Measurements from ENCODE around the gene DENND2A.
"Not testable (repeated sequence)": the region's sequence is repeated elsewhere in the genome, so short reads cannot be mapped to it uniquely, and the experiment has no call there.

Gene DENND2A

DNA sequence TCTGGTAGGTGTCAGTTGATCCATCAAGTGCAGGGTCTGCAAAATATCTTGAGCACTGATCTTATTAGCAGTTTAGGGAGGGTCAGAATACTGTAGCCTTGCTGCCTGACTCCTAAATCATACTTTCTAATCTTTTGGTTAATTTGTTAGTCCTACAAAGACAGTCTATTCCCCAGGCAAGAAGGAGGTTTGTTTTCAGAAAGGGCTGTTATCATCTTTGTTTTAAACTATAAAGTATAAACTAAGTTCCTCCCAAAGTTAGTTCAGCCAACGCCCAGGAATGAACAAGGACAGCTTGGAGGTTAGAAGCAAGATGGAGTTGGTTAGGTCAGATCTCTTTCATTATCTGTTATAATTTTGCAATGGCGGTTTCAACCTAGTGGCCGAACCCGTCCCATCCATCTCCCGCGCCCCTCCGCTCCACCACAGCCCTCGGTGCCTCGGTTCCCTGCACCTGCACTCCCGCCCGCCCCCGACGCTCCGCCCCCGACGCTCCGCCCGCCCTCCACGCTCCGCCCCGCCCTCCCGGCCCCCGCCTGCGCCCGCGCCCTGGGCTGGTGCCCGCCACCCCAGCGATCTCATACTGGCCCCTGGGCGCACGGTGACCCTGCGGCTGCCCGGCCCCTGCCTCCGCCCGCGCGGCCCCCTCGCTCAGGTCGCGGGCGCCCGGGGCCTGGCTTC lies 31.9 kb upstream of the DENND2A start, which contains the start of gene ADCK2:
ADCK2 (plus strand) TSS at position 564 of the 681 bp plus-strand sequence. CDS start 386 bp downstream, outside the sequence.
- Histone ChIP-seq H3K27ac (replicated peaks) (0 out of 2 replicates have a peak within 1 kb of the TSS, but pooled peaks have one; percentile 16), H3K4me3 (replicated peaks; ENCODE audit: insufficient read depth, low read length) (peak within 1 kb of the TSS; percentile 51), H3K27me3 (ENCODE audit: insufficient read depth, poor library complexity, severe bottlenecking) (no peaks in the 10 kb centered on the region)
- DNase-seq (ENCODE audit: low read depth in 1 of 2, low spot score in 1 of 2) = peak in 1 of 2 experiments; percentile 24
- no peak for TF ChIP-seq SPI1 (IDR thresholded peaks at IDR 0.05; ENCODE audit: borderline replicate concordance, low read depth)
- TF ChIP-seq, protein P1, sequence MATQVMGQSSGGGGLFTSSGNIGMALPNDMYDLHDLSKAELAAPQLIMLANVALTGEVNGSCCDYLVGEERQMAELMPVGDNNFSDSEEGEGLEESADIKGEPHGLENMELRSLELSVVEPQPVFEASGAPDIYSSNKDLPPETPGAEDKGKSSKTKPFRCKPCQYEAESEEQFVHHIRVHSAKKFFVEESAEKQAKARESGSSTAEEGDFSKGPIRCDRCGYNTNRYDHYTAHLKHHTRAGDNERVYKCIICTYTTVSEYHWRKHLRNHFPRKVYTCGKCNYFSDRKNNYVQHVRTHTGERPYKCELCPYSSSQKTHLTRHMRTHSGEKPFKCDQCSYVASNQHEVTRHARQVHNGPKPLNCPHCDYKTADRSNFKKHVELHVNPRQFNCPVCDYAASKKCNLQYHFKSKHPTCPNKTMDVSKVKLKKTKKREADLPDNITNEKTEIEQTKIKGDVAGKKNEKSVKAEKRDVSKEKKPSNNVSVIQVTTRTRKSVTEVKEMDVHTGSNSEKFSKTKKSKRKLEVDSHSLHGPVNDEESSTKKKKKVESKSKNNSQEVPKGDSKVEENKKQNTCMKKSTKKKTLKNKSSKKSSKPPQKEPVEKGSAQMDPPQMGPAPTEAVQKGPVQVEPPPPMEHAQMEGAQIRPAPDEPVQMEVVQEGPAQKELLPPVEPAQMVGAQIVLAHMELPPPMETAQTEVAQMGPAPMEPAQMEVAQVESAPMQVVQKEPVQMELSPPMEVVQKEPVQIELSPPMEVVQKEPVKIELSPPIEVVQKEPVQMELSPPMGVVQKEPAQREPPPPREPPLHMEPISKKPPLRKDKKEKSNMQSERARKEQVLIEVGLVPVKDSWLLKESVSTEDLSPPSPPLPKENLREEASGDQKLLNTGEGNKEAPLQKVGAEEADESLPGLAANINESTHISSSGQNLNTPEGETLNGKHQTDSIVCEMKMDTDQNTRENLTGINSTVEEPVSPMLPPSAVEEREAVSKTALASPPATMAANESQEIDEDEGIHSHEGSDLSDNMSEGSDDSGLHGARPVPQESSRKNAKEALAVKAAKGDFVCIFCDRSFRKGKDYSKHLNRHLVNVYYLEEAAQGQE (IDR thresholded peaks at IDR 0.05; ENCODE audit: insufficient replicate concordance, low read depth) = no peak
- no peak for TF ChIP-seq POLR2AphosphoS5 (IDR thresholded peaks at IDR 0.05; ENCODE audit: low read depth)
- TF ChIP-seq GABPA (IDR thresholded peaks at IDR 0.05; ENCODE audit: low read depth) = no peak
- TF ChIP-seq, protein P2, sequence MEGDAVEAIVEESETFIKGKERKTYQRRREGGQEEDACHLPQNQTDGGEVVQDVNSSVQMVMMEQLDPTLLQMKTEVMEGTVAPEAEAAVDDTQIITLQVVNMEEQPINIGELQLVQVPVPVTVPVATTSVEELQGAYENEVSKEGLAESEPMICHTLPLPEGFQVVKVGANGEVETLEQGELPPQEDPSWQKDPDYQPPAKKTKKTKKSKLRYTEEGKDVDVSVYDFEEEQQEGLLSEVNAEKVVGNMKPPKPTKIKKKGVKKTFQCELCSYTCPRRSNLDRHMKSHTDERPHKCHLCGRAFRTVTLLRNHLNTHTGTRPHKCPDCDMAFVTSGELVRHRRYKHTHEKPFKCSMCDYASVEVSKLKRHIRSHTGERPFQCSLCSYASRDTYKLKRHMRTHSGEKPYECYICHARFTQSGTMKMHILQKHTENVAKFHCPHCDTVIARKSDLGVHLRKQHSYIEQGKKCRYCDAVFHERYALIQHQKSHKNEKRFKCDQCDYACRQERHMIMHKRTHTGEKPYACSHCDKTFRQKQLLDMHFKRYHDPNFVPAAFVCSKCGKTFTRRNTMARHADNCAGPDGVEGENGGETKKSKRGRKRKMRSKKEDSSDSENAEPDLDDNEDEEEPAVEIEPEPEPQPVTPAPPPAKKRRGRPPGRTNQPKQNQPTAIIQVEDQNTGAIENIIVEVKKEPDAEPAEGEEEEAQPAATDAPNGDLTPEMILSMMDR (IDR thresholded peaks at IDR 0.05; ENCODE audit: insufficient read depth, low read length) = no peak

DNA sequence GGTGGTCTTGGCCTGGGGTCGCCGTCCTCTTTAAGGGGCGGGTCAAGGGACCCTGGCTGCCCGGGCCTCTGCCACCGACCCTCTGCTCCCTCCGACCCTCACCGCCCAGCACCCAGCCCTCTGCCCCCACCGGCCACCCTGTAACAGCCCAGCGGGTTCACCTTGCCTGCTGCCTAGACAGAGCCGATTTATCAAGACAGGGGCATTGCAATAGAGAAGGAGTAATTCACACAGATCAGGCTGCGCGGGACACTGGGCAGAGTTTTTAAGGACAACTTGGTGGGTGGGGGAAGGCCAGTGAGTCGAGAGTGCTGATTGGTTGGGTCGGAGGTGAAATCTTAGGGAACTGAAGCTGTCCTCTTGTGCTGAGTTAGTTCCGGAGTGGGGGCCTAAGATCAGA lies 31.4 kb upstream of the DENND2A start:
- H3K27me3 ChIP-seq (ENCODE audit: insufficient read depth, poor library complexity, severe bottlenecking) = no peaks in the 10 kb centered on the region
- DNase-seq (ENCODE audit: low read depth in 1 of 2, low spot score in 1 of 2) = no peak
- no peak overlapping the region for H3K4me3 ChIP-seq (replicated peaks; ENCODE audit: insufficient read depth, low read length)
- TF ChIP-seq GABPA (IDR thresholded peaks at IDR 0.05; ENCODE audit: low read depth) = no peak
- TF ChIP-seq, protein P1 (IDR thresholded peaks at IDR 0.05; ENCODE audit: insufficient replicate concordance, low read depth) = no peak
- TF ChIP-seq, protein P2 (IDR thresholded peaks at IDR 0.05; ENCODE audit: insufficient read depth, low read length) = no peak
- no peak for TF ChIP-seq POLR2AphosphoS5 (IDR thresholded peaks at IDR 0.05; ENCODE audit: low read depth)
- TF ChIP-seq SPI1 (IDR thresholded peaks at IDR 0.05; ENCODE audit: borderline replicate concordance, low read depth) = no peak
- no peak overlapping the region for H3K27ac ChIP-seq (replicated peaks)

DNA sequence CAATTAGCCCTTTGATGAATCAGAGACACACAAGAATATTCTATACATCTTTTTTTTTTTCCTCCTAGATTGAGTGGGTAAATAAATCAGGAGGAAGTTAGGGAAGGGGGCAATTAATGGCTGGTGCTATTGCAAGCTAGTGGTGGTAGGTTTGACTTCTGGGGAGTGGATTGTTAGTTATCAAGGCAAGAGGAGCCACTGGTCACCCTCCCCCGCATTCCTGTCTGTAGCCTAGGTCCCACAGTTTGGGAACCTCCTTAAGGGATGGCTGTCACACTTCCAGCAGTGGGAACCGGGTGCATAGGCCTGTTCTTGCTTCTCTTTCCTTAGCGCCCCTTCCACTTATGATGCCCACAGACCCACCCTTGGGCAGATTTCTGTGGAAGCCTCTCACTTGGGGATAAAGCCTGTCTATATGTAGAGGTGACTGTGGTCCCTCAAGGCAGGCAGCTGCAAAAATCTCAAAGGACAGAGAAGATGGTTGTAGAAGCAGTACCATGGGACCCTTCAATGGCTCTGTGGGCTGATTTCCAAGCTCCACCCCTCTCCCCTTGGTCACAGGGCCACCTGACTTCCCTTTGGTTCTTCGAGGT lies 29.8 kb upstream of the DENND2A start:
- TF ChIP-seq SPI1 (IDR thresholded peaks at IDR 0.05; ENCODE audit: borderline replicate concordance, low read depth) = no peak
- TF ChIP-seq, protein P2 (IDR thresholded peaks at IDR 0.05; ENCODE audit: insufficient read depth, low read length) = no peak
- no peak for TF ChIP-seq GABPA (IDR thresholded peaks at IDR 0.05; ENCODE audit: low read depth)
- TF ChIP-seq, protein P1 (IDR thresholded peaks at IDR 0.05; ENCODE audit: insufficient replicate concordance, low read depth) = no peak
- no peak for TF ChIP-seq POLR2AphosphoS5 (IDR thresholded peaks at IDR 0.05; ENCODE audit: low read depth)
- no peak for DNase-seq (ENCODE audit: low read depth in 1 of 2, low spot score in 1 of 2)
- H3K4me3 ChIP-seq (replicated peaks; ENCODE audit: insufficient read depth, low read length) = no peak overlapping the region
- H3K27me3 ChIP-seq (ENCODE audit: insufficient read depth, poor library complexity, severe bottlenecking) = no peaks in the 10 kb centered on the region
- H3K27ac ChIP-seq (replicated peaks) = no peak overlapping the region

DNA sequence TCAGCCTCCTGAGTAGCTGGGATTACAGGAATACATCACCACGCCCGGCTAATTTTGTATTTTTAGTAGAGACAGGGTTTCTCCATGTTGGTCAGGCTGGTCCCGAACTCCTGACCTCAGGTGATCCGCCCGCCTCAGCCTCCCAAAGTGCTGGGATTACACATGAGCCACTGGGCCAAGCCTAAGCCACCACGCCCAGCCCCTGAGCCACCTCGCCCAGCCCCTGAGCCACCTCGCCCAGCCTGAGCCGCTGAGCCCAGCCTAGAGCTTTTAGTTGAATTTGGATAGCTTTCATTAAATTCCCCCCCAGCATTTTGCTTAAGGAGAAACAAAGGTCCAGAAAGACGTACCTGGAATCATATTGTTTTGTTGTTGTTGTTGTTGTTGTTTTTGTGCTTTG lies 29.2 kb upstream of the DENND2A start:
- not testable (repeated sequence) for H3K4me3 ChIP-seq (replicated peaks; ENCODE audit: insufficient read depth, low read length); H3K27ac ChIP-seq (replicated peaks); DNase-seq (ENCODE audit: low read depth in 1 of 2, low spot score in 1 of 2); H3K27me3 ChIP-seq (ENCODE audit: insufficient read depth, poor library complexity, severe bottlenecking)

All from HL-60 (cell line).